IMR-90 (cell line): ENCODE data around the gene DPPA2. TPM values are rescaled to one million over a fixed set of nuclear protein-coding genes. Genes with fewer than 3 reads are reported as not detected.

Source experiments
- ATAC-seq: fragments of 200-7000 bp; cut with Tn5 transposase; 2 replicates; pipeline ENCODE4 v1.9.1; 2020; ENCODE audit warnings: low read depth, mild to moderate bottlenecking, moderate library complexity
- BruUV-seq: library from RNA; stranded (reverse); fragments of 400-500 nt; replicated peaks from 2 replicates; lab custom pipeline; 2021; lab: Mats Ljungman, UMichigan
- CTCF ChIA-PET: fragments of 300-600 bp; formaldehyde crosslinking; extraction: SDS; loops from one replicate; lab custom pipeline; 2021; ENCODE audit warnings: antibody characterized with exemption; lab: Yijun Ruan, JAX
- POLR2A ChIA-PET: fragments of 300-600 bp; sonication (Branson Sonifier 250); formaldehyde crosslinking; loops from one replicate; lab custom pipeline; 2022; ENCODE audit warnings: antibody characterized with exemption; ENCODE audit not compliant: unreplicated experiment; lab: Charles Lee
- DNase-seq: peaks from one replicate; pipeline ENCODE4 v3.0.0; 2013
- H2AFZ ChIP-seq: replicated peaks from 2 replicates; pipeline ENCODE3; 2013; ENCODE audit warnings: low read length, mild to moderate bottlenecking; ENCODE audit not compliant: poor library complexity
- H2AK5ac ChIP-seq: 2 replicates; pipeline ENCODE4 v1.6.1; 2013; ENCODE audit warnings: low read depth, low read length, inconsistent platforms
- H2AK9ac ChIP-seq: replicated peaks from 2 replicates; pipeline ENCODE3; 2013; ENCODE audit warnings: mild to moderate bottlenecking, low read depth, low read length, moderate library complexity; ENCODE audit not compliant: poor library complexity
- H2BK120ac ChIP-seq: 2 replicates; pipeline ENCODE4 v1.6.1; 2013; ENCODE audit warnings: low read depth, low read length, inconsistent platforms
- H2BK15ac ChIP-seq: 3 replicates; pipeline ENCODE4 v1.6.1; 2013; ENCODE audit warnings: low read depth, low read length, inconsistent platforms
- H2BK20ac ChIP-seq: 2 replicates; pipeline ENCODE4 v1.6.1; 2013; ENCODE audit warnings: low read depth, mild to moderate bottlenecking, inconsistent platforms, low read length, moderate library complexity
- H2BK5ac ChIP-seq: 2 replicates; pipeline ENCODE4 v1.6.1; 2013; ENCODE audit warnings: mild to moderate bottlenecking, low read depth, low read length, inconsistent platforms; ENCODE audit not compliant: poor library complexity, severe bottlenecking
- H3K14ac ChIP-seq: replicated peaks from 2 replicates; pipeline ENCODE4 v1.6.1; 2013; ENCODE audit warnings: low read depth, low read length, inconsistent platforms
- H3K18ac ChIP-seq: 2 replicates; pipeline ENCODE4 v1.6.1; 2013; ENCODE audit warnings: low read depth, low read length, control low read depth
- H3K23ac ChIP-seq: 2 replicates; pipeline ENCODE4 v1.6.1; 2013; ENCODE audit warnings: low read depth, low read length, inconsistent platforms
- H3K27ac ChIP-seq: 2 replicates; pipeline ENCODE4 v1.5.1; 2013; ENCODE audit warnings: mild to moderate bottlenecking, control low read depth, low read length; ENCODE audit not compliant: insufficient read depth
- H3K27me3 ChIP-seq: 2 replicates; pipeline ENCODE4 v1.6.1; 2013; ENCODE audit warnings: low read length; ENCODE audit not compliant: control insufficient read depth, insufficient read depth
- H3K36me3 ChIP-seq: 2 replicates; pipeline ENCODE4 v1.6.1; 2013; ENCODE audit warnings: low read length, mixed read lengths; ENCODE audit not compliant: control insufficient read depth, insufficient read depth
- H3K4ac ChIP-seq: 2 replicates; pipeline ENCODE4 v1.6.1; 2013; ENCODE audit warnings: low read depth, low read length, inconsistent platforms
- H3K4me1 ChIP-seq: 2 replicates; pipeline ENCODE4 v1.6.1; 2013; ENCODE audit warnings: low read length, mixed read lengths; ENCODE audit not compliant: control insufficient read depth, insufficient read depth
- H3K4me2 ChIP-seq: 2 replicates; pipeline ENCODE4 v1.6.1; 2013; ENCODE audit warnings: low read depth, mild to moderate bottlenecking, control low read depth, low read length, moderate library complexity
- H3K4me3 ChIP-seq: 2 replicates; pipeline ENCODE4 v1.5.1; 2013; ENCODE audit warnings: low read depth, mild to moderate bottlenecking, control low read depth, low read length, moderate library complexity; ENCODE audit not compliant: insufficient read depth
- H3K56ac ChIP-seq: 2 replicates; pipeline ENCODE4 v1.6.1; 2013; ENCODE audit warnings: low read length, inconsistent platforms; ENCODE audit not compliant: insufficient read depth; ENCODE audit errors: extremely low read depth
- H3K79me1 ChIP-seq, 2 experiments: 2 replicates each; pipeline ENCODE4 v1.6.1; 2013; ENCODE audit warnings: low read length in 2 of 2, inconsistent platforms in 1 of 2, low read depth in 1 of 2
- H3K9ac ChIP-seq: 2 replicates; pipeline ENCODE4 v1.6.1; 2013; ENCODE audit warnings: low read depth, low read length, control low read depth
- H3K9me1 ChIP-seq: 2 replicates; pipeline ENCODE4 v1.6.1; 2013; ENCODE audit warnings: low read length, inconsistent platforms; ENCODE audit not compliant: insufficient read depth
- H3K9me3 ChIP-seq: 2 replicates; pipeline ENCODE4 v1.6.1; 2013; ENCODE audit warnings: low read length; ENCODE audit not compliant: control insufficient read depth, insufficient read depth
- H4K20me1 ChIP-seq: 2 replicates; pipeline ENCODE4 v1.6.1; 2013; ENCODE audit warnings: low read length, inconsistent platforms; ENCODE audit not compliant: insufficient read depth
- H4K5ac ChIP-seq: 2 replicates; pipeline ENCODE4 v1.6.1; 2013; ENCODE audit warnings: mild to moderate bottlenecking, low read depth, low read length, control low read depth
- H4K8ac ChIP-seq, 2 experiments: 2 replicates each; pipeline ENCODE4 v1.6.1; 2013; ENCODE audit warnings: low read depth in 2 of 2, low read length in 2 of 2, control low read depth in 1 of 2, inconsistent platforms in 1 of 2
- H4K91ac ChIP-seq: 2 replicates; pipeline ENCODE4 v1.6.1; 2013; ENCODE audit warnings: low read depth, low read length, inconsistent platforms; ENCODE audit not compliant: insufficient read depth
- ELK1 ChIP-seq: fragments of 150-350 bp; IDR thresholded peaks from 2 replicates; pipeline ENCODE4 v1.6.1; 2016; ENCODE audit warnings: low read depth, mild to moderate bottlenecking, low read length, moderate library complexity, borderline replicate concordance
- MXI1 ChIP-seq: IDR thresholded peaks from 2 replicates; pipeline ENCODE4 v1.6.1; 2012; ENCODE audit warnings: low read depth, mild to moderate bottlenecking, low read length, moderate library complexity, borderline replicate concordance
- RAD21 ChIP-seq: IDR thresholded peaks from 2 replicates; pipeline ENCODE4 v1.6.1; 2012; ENCODE audit warnings: low read length, improper control_type of control experiment
- RCOR1 ChIP-seq: IDR thresholded peaks from 2 replicates; pipeline ENCODE4 v1.6.1; 2012; ENCODE audit warnings: mild to moderate bottlenecking, low read length, improper control_type of control experiment; ENCODE audit not compliant: insufficient replicate concordance
- WGBS, 2 experiments: methylation state at CpG; one replicate each; pipeline versions ENCODE4 v1.1.5 to v1.1.7; 2013; ENCODE audit warnings: missing lambda C conversion rate in 2 of 2; ENCODE audit not compliant: insufficient read length in 1 of 2; ENCODE audit errors: extremely low coverage in 2 of 2; 5-methylcytosine and 5-hydroxymethylcytosine counted together
- dilution Hi-C: fragments of 300-500 bp; cut with HindIII; formaldehyde crosslinking; loops from one replicate; pipeline ENCODE4 v1.14.3; 2018; ENCODE audit warnings: low sequenced_read_pairs; ENCODE audit not compliant: unreplicated experiment
- in situ Hi-C: fragments of 300-500 bp; cut with MboI; formaldehyde crosslinking; loops from 3 replicates; pipeline ENCODE4 v1.14.3; 2019; ENCODE audit warnings: low sequenced_read_pairs, inconsistent platforms, mixed read lengths
- intact Hi-C: fragments of 100-400 bp; cut with micrococcal nuclease; formaldehyde crosslinking; loops from 2 replicates; pipeline ENCODE4 v1.10.0; 2022
- polyA plus RNA-seq, 3 experiments: library from polyadenylated mRNA; depleted of rRNA; stranded (reverse); fragments of >200 nt; gene quantifications; 2 replicates each; pipeline ENCODE4 v1.2.3, GENCODE V29; 2012; ENCODE audit warnings: low replicate concordance in 1 of 3
- total RNA-seq: library from RNA; depleted of rRNA; stranded (reverse); fragments of >200 nt; gene quantifications from 2 replicates; pipeline ENCODE4 v1.2.3, GENCODE V29; 2012

DPPA2 gene
- total and polyA plus RNA-seq, 2 of the 4 experiments (the other 2 are of a cell fraction) = not detected

GRCh38 chr3:109297496-109297895, 18.8 kb downstream of the DPPA2 start:
- TF ChIP-seq ELK1 = no peak
- TF ChIP-seq RCOR1 = no peak
- no peak for TF ChIP-seq MXI1
- no peak for TF ChIP-seq RAD21
- Histone ChIP-seq H2BK5ac (no peak overlapping the region), H4K20me1 (no peaks in the 10 kb centered on the region), H3K4me1 (no peaks in the 10 kb centered on the region), H4K5ac (no peak overlapping the region), H3K56ac (no peak overlapping the region), H2AK5ac (no peak overlapping the region), H3K9me3 (peaks cover 4% of the 10 kb centered on the region; the same call in 1 of the 2 replicates), H2BK15ac (no peak overlapping the region), H3K27ac (no peak overlapping the region), H2BK20ac (no peak overlapping the region), H3K9ac (no peak overlapping the region), H2AFZ (no peak overlapping the region), H4K8ac (no peak overlapping the region), H3K23ac (no peak overlapping the region), H3K4me2 (no peak overlapping the region), H2BK120ac (no peak overlapping the region), H2AK9ac (no peak overlapping the region), H3K4me3 (no peak overlapping the region), H3K18ac (no peak overlapping the region), H3K36me3 (no peaks in the 10 kb centered on the region), H4K91ac (no peak overlapping the region), H3K79me1 (no peaks in the 10 kb centered on the region), H3K9me1 (no peaks in the 10 kb centered on the region), H3K4ac (no peak overlapping the region), H3K14ac (no peak overlapping the region), H3K27me3 (no peaks in the 10 kb centered on the region)
- ChIA-PET POLR2A (no interaction called here), CTCF (no interaction called here)
- no peak for DNase-seq
- dilution Hi-C loops (no loop called here), in situ Hi-C loops (no loop called here), intact Hi-C loops (no loop called here)
- ATAC-seq = no peak
- WGBS, 2 experiments = no CpG with 5 or more reads among the region's 2 CpGs
- BruUV-seq = no TSS peak
